DLD1 (cell line): Measurements from ENCODE around the gene SPTLC2.

Experiments
- in situ Hi-C: cut with HindIII; loops from 2 replicates; pipeline ENCODE4 v1.10.0; 2017; ENCODE audit warnings: low sequenced_read_pairs

SPTLC2 gene

GRCh38 chr14:77473921-77474320 lies 142.5 kb downstream of the SPTLC2 start:
- in situ Hi-C loops: no loop called here

- in situ Hi-C loops: no loop called here
Measured at GRCh38 chr14:77470224-77470870, 146.1 kb downstream of the SPTLC2 start.

DNA sequence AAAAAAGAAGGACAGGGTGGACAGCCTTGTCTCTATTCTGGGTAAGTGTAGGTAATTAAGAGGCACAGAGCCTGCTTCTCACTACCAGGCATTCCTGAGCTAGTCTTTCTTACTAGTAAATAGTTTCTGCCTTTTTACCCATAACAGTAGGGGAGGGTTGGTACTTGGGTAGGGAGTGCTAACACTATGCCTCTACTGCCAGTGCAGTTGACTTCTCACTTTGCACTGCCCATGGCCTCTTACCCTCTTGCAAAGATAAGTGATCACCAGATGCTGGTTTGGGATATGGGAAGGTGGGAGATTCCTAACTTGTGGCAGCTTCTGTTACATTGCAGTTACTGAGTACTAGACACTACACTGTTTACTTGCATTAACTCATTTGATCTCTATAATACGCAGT lies 146.9 kb downstream of the SPTLC2 start:
- in situ Hi-C loops: no loop called here

DNA sequence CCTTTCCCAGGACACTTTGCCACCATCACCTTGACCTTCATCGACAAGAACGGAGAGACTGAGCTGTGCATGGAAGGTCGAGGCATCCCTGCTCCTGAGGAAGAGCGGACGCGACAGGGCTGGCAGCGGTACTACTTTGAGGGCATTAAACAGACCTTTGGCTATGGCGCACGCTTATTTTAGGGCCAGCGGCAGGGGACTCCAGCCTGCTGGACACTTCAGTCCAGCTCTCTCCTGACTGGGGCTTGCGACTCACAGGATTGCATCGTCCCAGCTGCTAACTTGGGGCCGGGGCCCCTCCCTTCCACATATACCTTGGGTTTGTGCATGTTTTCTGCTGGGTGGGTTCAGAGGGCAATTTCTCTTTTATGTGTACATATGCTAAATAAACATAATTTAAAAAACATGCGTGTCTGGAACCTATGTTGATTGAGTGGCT lies 147.4 kb downstream of the SPTLC2 start:
- in situ Hi-C loops: no loop called here

GRCh38 chr14:77467801-77468200 lies 148.6 kb downstream of the SPTLC2 start:
- in situ Hi-C loops: no loop called here

GRCh38 chr14:77459072-77459723 lies 157.2 kb downstream of the SPTLC2 start:
- in situ Hi-C loops: no loop called here

GRCh38 chr14:77458249-77458950 lies 158.0 kb downstream of the SPTLC2 start:
- in situ Hi-C loops: no loop called here

DNA sequence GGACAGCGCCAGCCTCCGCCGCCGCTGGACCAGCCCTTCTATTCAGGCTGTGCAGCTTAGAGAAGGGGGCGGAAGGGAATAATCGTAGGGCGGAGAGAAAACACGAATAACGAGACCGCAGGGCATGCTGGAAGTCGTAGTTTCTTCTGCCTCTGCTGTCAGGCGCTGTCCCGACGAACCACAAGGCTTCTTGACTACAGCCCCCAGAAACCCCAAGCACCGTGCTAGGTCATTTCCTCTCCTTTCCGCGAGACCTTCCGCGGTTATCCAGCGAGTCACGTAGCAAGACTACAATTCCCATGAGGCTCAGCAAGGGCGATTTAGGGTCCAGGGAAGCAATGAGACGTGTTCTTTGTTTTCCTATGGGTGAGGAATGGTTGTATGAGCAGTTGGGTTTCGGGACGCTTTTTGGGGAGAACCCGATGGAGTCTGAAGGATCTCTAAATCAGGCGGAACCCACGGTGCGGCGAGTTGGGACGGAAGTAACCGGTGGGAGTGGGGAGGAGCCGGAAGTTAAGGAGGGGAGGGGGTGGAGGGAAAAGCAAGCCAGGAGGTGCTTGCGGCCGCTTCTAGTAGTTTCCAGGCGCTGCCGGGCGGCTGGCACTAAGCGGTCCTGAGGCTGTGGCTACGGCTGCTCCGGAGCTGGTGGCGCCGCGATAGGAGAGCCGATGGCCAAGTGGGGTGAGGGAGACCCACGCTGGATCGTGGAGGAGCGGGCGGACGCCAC lies 158.8 kb downstream of the SPTLC2 start, which contains the start of the genes AHSA1 and VIPAS39:
TSS of gene AHSA1 (plus strand) at position 572 of the 727 bp plus-strand sequence. CDS start at position 669, 97 bp downstream.
TSS of gene VIPAS39 (minus strand) at position 80 of the 727 bp plus-strand sequence. CDS start 3,499 bp downstream, outside the sequence.
- in situ Hi-C loops: no loop called here

- in situ Hi-C loops: no loop called here
Measured at GRCh38 chr14:77457115-77457521, 159.3 kb downstream of the SPTLC2 start.
